Coronary artery (tissue), 2 donors: ENCODE data around the gene UNC45B.

Experiments
- DNase-seq: peaks from one replicate; pipeline ENCODE4 v3.0.0-alpha.2; 2017; ENCODE audit warnings: low spot score
- H3K27ac ChIP-seq, 2 donors: fragments of 200-600 bp; sonication (generic); one replicate each; pipeline ENCODE4 v1.5.1; 2016 to 2019
- H3K4me3 ChIP-seq: fragments of 200-600 bp; sonication (generic); 2 replicates; pipeline ENCODE4 v1.5.1; 2016; ENCODE audit warnings: mild to moderate bottlenecking, moderate library complexity
- CTCF ChIP-seq: fragments of 200-600 bp; sonication (generic); IDR thresholded peaks from one replicate; pipeline ENCODE4 v1.5.1; 2019; ENCODE audit warnings: antibody characterized with exemption

Gene UNC45B

GRCh38 chr17:35210741-35211140, 63.1 kb downstream of the UNC45B start:
- Histone ChIP-seq H3K27ac (no peak overlapping the region), H3K4me3 (no peak overlapping the region)
- TF ChIP-seq CTCF = no peak
- no peak for DNase-seq

- Histone ChIP-seq H3K4me3 (no peak overlapping the region), H3K27ac (no peak overlapping the region)
- no peak for TF ChIP-seq CTCF
- DNase-seq = no peak
Measured at GRCh38 chr17:35212668-35213067, 65.1 kb downstream of the UNC45B start.

GRCh38 chr17:35213412-35213940, 65.9 kb downstream of the UNC45B start:
- no peak for TF ChIP-seq CTCF
- DNase-seq = no peak
- H3K4me3 ChIP-seq = no peak overlapping the region
- H3K27ac ChIP-seq = no peak overlapping the region

- no peak for DNase-seq
- TF ChIP-seq CTCF = no peak
- H3K27ac ChIP-seq = no peak overlapping the region
Measured at GRCh38 chr17:35214192-35214591, 66.6 kb downstream of the UNC45B start.

GRCh38 chr17:35214631-35215273, 67.1 kb downstream of the UNC45B start:
- no peak for TF ChIP-seq CTCF
- H3K4me3 ChIP-seq = no peak overlapping the region
- DNase-seq = no peak
- no peak overlapping the region for H3K27ac ChIP-seq

More at GRCh38 chr17:35214192-35214591, 66.6 kb downstream of the UNC45B start:
- H3K4me3 ChIP-seq = no peak overlapping the region

- Histone ChIP-seq H3K27ac (no peak overlapping the region), H3K4me3 (no peak overlapping the region)
- DNase-seq = no peak
- no peak for TF ChIP-seq CTCF
Measured at GRCh38 chr17:35217107-35217506, 69.5 kb downstream of the UNC45B start.

- no peak overlapping the region for H3K4me3 ChIP-seq
- no peak for TF ChIP-seq CTCF
- H3K27ac ChIP-seq = no peak overlapping the region
- no peak for DNase-seq
Measured at GRCh38 chr17:35218915-35219314, 71.3 kb downstream of the UNC45B start.
